Testis (tissue), 2 donors: Measurements from ENCODE around the gene TNNT1.

Experiments
- POLR2A ChIP-seq: fragments of 450-650 bp; IDR thresholded peaks from one replicate; pipeline ENCODE4 v1.6.1; 2017; ENCODE audit warnings: antibody characterized with exemption, mild to moderate bottlenecking, moderate library complexity
- TF ChIP-seq, protein P1 (sequence below), 3 experiments: fragments of 450-650 bp in 2 of 3; fragments of 200-600 bp in 1 of 3; sonication (generic) in 1 of 3; IDR thresholded peaks; one replicate each; pipeline ENCODE4 v1.5.1; 2016 to 2019; ENCODE audit warnings: antibody characterized with exemption in 3 of 3, mild to moderate bottlenecking in 2 of 3, moderate library complexity in 1 of 3

DNA sequence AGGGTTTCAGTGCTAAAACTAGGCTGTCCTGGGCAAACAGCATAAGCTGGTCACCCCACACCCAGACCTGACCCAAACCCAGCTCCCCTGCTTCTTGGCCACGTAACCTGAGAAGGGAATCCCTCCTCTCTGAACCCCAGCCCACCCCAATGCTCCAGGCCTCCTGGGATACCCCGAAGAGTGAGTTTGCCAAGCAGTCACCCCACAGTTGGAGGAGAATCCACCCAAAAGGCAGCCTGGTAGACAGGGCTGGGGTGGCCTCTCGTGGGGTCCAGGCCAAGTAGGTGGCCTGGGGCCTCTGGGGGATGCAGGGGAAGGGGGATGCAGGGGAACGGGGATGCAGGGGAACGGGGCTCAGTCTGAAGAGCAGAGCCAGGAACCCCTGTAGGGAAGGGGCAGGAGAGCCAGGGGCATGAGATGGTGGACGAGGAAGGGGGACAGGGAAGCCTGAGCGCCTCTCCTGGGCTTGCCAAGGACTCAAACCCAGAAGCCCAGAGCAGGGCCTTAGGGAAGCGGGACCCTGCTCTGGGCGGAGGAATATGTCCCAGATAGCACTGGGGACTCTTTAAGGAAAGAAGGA is 34.4 kb downstream of the TNNT1 start:
- TF ChIP-seq, protein P1, sequence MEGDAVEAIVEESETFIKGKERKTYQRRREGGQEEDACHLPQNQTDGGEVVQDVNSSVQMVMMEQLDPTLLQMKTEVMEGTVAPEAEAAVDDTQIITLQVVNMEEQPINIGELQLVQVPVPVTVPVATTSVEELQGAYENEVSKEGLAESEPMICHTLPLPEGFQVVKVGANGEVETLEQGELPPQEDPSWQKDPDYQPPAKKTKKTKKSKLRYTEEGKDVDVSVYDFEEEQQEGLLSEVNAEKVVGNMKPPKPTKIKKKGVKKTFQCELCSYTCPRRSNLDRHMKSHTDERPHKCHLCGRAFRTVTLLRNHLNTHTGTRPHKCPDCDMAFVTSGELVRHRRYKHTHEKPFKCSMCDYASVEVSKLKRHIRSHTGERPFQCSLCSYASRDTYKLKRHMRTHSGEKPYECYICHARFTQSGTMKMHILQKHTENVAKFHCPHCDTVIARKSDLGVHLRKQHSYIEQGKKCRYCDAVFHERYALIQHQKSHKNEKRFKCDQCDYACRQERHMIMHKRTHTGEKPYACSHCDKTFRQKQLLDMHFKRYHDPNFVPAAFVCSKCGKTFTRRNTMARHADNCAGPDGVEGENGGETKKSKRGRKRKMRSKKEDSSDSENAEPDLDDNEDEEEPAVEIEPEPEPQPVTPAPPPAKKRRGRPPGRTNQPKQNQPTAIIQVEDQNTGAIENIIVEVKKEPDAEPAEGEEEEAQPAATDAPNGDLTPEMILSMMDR (IDR thresholded peaks at IDR 0.05), result no peak
- TF ChIP-seq POLR2A, result no peak
